Thoracic aorta (tissue), 2 donors: ENCODE measurements around the gene AK9. TPM values are rescaled to one million over a fixed set of nuclear protein-coding genes. Genes with fewer than 3 reads are reported as not detected.

Experiments used
- ATAC-seq: fragments of 150-250 bp; one replicate; pipeline ENCODE4 v1.8.0; 2017; ENCODE audit warnings: low read depth; ENCODE audit not compliant: insufficient number of reproducible peaks, low FRiP score
- DNase-seq: peaks from one replicate; pipeline ENCODE4 v3.0.0-alpha.2; 2020; ENCODE audit warnings: low spot score
- H3K27ac ChIP-seq, 2 donors: fragments of 200-600 bp; sonication (generic); 1 replicate in 1 of 2; 2 replicates in 1 of 2; pipeline ENCODE4 v1.5.1; 2016; ENCODE audit warnings: mild to moderate bottlenecking in 2 of 2, moderate library complexity in 2 of 2
- H3K27me3 ChIP-seq: fragments of 200-600 bp; sonication (generic); replicated peaks from 2 replicates; pipeline ENCODE4 v1.6.0; 2016; ENCODE audit warnings: mild to moderate bottlenecking; ENCODE audit not compliant: insufficient read depth
- H3K36me3 ChIP-seq: fragments of 200-600 bp; sonication (generic); one replicate; pipeline ENCODE4 v1.5.1; 2016
- H3K4me1 ChIP-seq, 2 donors: fragments of 200-600 bp; sonication (generic); 1 replicate in 1 of 2; 2 replicates in 1 of 2; pipeline versions ENCODE4 v1.5.1 to v1.6.0; 2016; ENCODE audit warnings: low read depth in 2 of 2, mild to moderate bottlenecking in 1 of 2; ENCODE audit not compliant: control insufficient read depth in 1 of 2
- H3K4me3 ChIP-seq: fragments of 200-600 bp; sonication (generic); 2 replicates; pipeline ENCODE4 v1.5.1; 2016; ENCODE audit warnings: mild to moderate bottlenecking
- H3K9me3 ChIP-seq: fragments of 200-600 bp; sonication (generic); 2 replicates; pipeline ENCODE4 v1.5.1; 2016
- total RNA-seq, 2 donors: library from RNA; depleted of rRNA; stranded (reverse); fragments of >200 nt; gene quantifications; one replicate each; pipeline versions ENCODE4 v1.1.0 to v1.2.3, GENCODE V29; 2016
- TF ChIP-seq, protein P1 (sequence below): fragments of 200-600 bp; sonication (generic); IDR thresholded peaks from one replicate; pipeline ENCODE4 v1.5.1; 2019; ENCODE audit warnings: antibody characterized with exemption

AK9 gene
- total RNA-seq, 2 donors from 2014 or later = 12.5 to 12.8 TPM

DNA sequence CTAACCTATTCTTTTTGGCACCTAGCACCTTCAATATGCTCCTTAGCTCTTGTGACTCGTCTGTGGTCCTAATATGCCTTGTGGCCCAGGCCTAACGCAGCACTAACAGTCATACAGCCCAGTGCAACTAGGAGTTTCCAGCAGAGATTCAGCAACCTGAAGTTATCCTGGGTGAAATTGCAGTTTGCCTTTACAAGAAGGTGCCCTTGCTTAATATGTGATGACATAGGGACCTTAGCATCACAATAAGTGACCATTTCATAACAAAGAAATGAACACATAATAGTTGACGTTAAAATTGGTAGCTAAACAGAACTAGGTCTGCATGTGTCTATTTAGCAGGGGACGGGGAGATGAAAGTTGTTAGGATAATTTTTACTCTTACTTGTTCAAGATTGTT, 10.2 kb upstream of the AK9 start:
- Histone ChIP-seq H3K4me3 (no peak overlapping the region), H3K27ac (no peak overlapping the region), H3K36me3 (no peaks in the 10 kb centered on the region), H3K4me1 (peaks cover 6 to 8% of the 10 kb centered on the region in 2 donors), H3K9me3 (no peaks in the 10 kb centered on the region), H3K27me3 (no peaks in the 10 kb centered on the region)
- no peak for ATAC-seq
- no peak for DNase-seq
- TF ChIP-seq, protein P1, sequence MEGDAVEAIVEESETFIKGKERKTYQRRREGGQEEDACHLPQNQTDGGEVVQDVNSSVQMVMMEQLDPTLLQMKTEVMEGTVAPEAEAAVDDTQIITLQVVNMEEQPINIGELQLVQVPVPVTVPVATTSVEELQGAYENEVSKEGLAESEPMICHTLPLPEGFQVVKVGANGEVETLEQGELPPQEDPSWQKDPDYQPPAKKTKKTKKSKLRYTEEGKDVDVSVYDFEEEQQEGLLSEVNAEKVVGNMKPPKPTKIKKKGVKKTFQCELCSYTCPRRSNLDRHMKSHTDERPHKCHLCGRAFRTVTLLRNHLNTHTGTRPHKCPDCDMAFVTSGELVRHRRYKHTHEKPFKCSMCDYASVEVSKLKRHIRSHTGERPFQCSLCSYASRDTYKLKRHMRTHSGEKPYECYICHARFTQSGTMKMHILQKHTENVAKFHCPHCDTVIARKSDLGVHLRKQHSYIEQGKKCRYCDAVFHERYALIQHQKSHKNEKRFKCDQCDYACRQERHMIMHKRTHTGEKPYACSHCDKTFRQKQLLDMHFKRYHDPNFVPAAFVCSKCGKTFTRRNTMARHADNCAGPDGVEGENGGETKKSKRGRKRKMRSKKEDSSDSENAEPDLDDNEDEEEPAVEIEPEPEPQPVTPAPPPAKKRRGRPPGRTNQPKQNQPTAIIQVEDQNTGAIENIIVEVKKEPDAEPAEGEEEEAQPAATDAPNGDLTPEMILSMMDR = no peak

GRCh38 chr6:109696355-109696754, 5.4 kb upstream of the AK9 start:
- H3K27me3 ChIP-seq = no peaks in the 10 kb centered on the region
- no peaks in the 10 kb centered on the region for H3K9me3 ChIP-seq
- H3K4me1 ChIP-seq = peaks cover 5 to 29% of the 10 kb centered on the region in 2 donors
- ATAC-seq (no peak), DNase-seq (no peak)
- no peaks in the 10 kb centered on the region for H3K36me3 ChIP-seq
- no peak overlapping the region for H3K27ac ChIP-seq
- TF ChIP-seq, protein P1 = no peak
- H3K4me3 ChIP-seq = no peak overlapping the region

GRCh38 chr6:109695468-109695867, 4.5 kb upstream of the AK9 start:
- DNase-seq (no peak), ATAC-seq (no peak)
- Histone ChIP-seq H3K27ac (no peak overlapping the region), H3K4me3 (no peak overlapping the region), H3K36me3 (no peaks in the 10 kb centered on the region), H3K9me3 (no peaks in the 10 kb centered on the region), H3K27me3 (no peaks in the 10 kb centered on the region), H3K4me1 (peaks cover 5 to 29% of the 10 kb centered on the region in 2 donors)
- TF ChIP-seq, protein P1 = no peak

GRCh38 chr6:109693111-109693510, 2.1 kb upstream of the AK9 start:
- no peaks in the 10 kb centered on the region for H3K9me3 ChIP-seq
- TF ChIP-seq, protein P1 = no peak
- no peaks in the 10 kb centered on the region for H3K27me3 ChIP-seq
- H3K4me1 ChIP-seq = peaks cover 5 to 37% of the 10 kb centered on the region in 2 donors
- no peaks in the 10 kb centered on the region for H3K36me3 ChIP-seq
- H3K4me3 ChIP-seq = no peak overlapping the region
- no peak overlapping the region for H3K27ac ChIP-seq
- ATAC-seq = no peak
- no peak for DNase-seq

DNA sequence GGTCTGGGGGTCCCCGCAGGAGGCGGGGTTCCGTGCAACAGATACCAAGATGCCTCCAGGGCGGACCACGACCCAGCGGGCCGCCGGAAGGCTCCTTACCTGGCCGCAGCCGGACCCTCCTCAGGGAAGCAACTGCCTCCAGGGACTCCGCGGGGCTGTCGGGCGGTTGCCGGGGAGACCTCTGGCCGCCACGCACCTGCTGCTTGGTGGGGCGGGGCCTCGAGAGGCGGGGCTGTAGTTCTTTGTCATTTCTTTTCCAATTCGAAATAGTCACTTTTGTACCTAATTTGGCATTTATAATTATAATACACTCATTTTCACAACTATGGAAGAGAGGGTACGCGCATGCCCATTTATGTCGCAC, 647 bp downstream of the AK9 start:
- no peak for ATAC-seq
- no peaks in the 10 kb centered on the region for H3K27me3 ChIP-seq
- peak overlapping the region; percentile 99 for H3K4me3 ChIP-seq
- peaks cover 5 to 34% of the 10 kb centered on the region in 2 donors for H3K4me1 ChIP-seq
- TF ChIP-seq, protein P1 = no peak
- peak overlapping the region; percentile 85 to 92 for H3K27ac ChIP-seq
- H3K36me3 ChIP-seq = no peaks in the 10 kb centered on the region
- no peak for DNase-seq
- no peaks in the 10 kb centered on the region for H3K9me3 ChIP-seq
